Measurements from ENCODE around the gene TUBGCP2. TPM values are rescaled to one million over a fixed set of nuclear protein-coding genes. Genes with fewer than 3 reads are reported as not detected.

Gene TUBGCP2
- total RNA-seq, 3 donors from 2014 or later (not counting 1 experiment from before 2014, with no cell fraction given) = 74.3 to 81.8 (median 78.7) TPM

- intact Hi-C loops (cut with micrococcal nuclease) = no loop called here
- Histone ChIP-seq H3K4me1 (ENCODE audit: control insufficient read depth, insufficient read depth, low read length) (peaks cover 14% of the 10 kb centered on the region), H3K4me3 (ENCODE audit: low read length) (peak overlapping the region; percentile 23), H3K9me3 (ENCODE audit: control insufficient read depth, insufficient read depth, low read length) (peaks cover 3% of the 10 kb centered on the region), H3K36me3 (ENCODE audit: control insufficient read depth, insufficient read depth, low read length) (no peaks in the 10 kb centered on the region), H3K27me3 (ENCODE audit: control insufficient read depth, insufficient read depth, low read length) (no peaks in the 10 kb centered on the region), H3K27ac (ENCODE audit: low read length) (no peak overlapping the region)
- peak; percentile 85 for TF ChIP-seq CTCF (IDR thresholded peaks at IDR 0.05)
- Mint-ChIP-seq H3K36me3 (no peaks in the 10 kb centered on the region), H3K27ac (peak overlapping the region in 1 of 2 donors; percentile 55), H3K4me3 (peak overlapping the region; percentile 63), H3K27me3 (ENCODE audit: low read depth in 2 of 2) (peaks cover 0 to 13% of the 10 kb centered on the region in 2 donors), H3K4me1 (peaks cover 7 to 18% of the 10 kb centered on the region in 2 donors), H3K9me3 (no peaks in the 10 kb centered on the region)
- DNase-seq = peak; percentile 70 to 83
- ATAC-seq = peak; percentile 92 to 97 (median 97)
- 9% methylated on average over 50 of the region's 51 CpGs for WGBS (ENCODE audit: insufficient coverage)
Measured at GRCh38 chr10:133318494-133319127, 9.9 kb upstream of the TUBGCP2 start.

DNA sequence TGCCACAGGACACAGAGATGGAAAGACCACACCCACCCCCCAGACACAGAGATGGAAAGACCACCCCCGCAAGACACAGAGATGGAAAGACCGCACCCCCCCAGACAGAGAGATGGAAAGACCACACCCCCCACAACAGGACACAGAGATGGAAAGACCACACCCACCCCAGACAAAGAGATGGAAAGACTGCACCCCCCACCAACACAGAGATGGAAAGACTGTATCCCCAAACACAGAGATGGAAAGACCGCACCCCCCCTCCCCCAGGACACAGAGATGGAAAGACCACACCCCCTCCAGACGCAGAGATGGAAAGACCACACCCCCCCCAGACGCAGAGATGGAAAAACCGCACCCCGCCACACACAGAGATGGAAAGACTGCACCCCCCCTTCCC, 8.1 kb upstream of the TUBGCP2 start:
- ATAC-seq = no peak
- Mint-ChIP-seq H3K4me3 (no peak overlapping the region), H3K36me3 (no peaks in the 10 kb centered on the region), H3K9me3 (no peaks in the 10 kb centered on the region), H3K27ac (no peak overlapping the region), H3K4me1 (peaks cover 7 to 18% of the 10 kb centered on the region in 2 donors), H3K27me3 (ENCODE audit: low read depth in 2 of 2) (peaks cover 0 to 11% of the 10 kb centered on the region in 2 donors)
- Histone ChIP-seq H3K4me1 (ENCODE audit: control insufficient read depth, insufficient read depth, low read length) (peaks cover 14% of the 10 kb centered on the region), H3K4me3 (ENCODE audit: low read length) (no peak overlapping the region), H3K9me3 (ENCODE audit: control insufficient read depth, insufficient read depth, low read length) (peaks cover 3% of the 10 kb centered on the region), H3K36me3 (ENCODE audit: control insufficient read depth, insufficient read depth, low read length) (peaks cover 11% of the 10 kb centered on the region), H3K27ac (ENCODE audit: low read length) (no peak overlapping the region), H3K27me3 (ENCODE audit: control insufficient read depth, insufficient read depth, low read length) (no peaks in the 10 kb centered on the region)
- 100% methylated on average over 1 of the region's 7 CpGs for WGBS (ENCODE audit: insufficient coverage)
- intact Hi-C loops (cut with micrococcal nuclease) = no loop called here
- TF ChIP-seq CTCF (IDR thresholded peaks at IDR 0.05) = no peak
- DNase-seq = no peak

DNA sequence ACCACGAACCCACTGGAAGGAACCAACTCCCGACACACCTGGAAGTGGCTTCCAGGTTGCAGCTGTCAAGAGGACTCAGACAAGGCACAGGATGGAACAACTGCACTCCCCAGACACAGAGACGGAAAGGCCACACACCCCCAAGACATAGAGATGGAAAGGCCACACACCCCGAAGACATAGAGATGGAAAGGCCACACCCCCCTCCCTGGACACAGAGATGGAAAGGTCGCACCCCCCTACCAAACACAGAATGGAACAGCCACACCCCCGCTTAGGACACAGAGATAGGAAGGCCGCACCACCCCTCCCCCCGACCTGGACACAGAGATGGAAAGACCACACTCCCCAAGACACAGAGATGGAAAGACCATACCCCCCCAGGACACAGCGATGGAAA, 7.6 kb upstream of the TUBGCP2 start:
- Histone ChIP-seq H3K4me3 (ENCODE audit: low read length) (no peak overlapping the region), H3K9me3 (ENCODE audit: control insufficient read depth, insufficient read depth, low read length) (peaks cover 3% of the 10 kb centered on the region), H3K27me3 (ENCODE audit: control insufficient read depth, insufficient read depth, low read length) (no peaks in the 10 kb centered on the region), H3K36me3 (ENCODE audit: control insufficient read depth, insufficient read depth, low read length) (peaks cover 14% of the 10 kb centered on the region), H3K4me1 (ENCODE audit: control insufficient read depth, insufficient read depth, low read length) (peaks cover 14% of the 10 kb centered on the region), H3K27ac (ENCODE audit: low read length) (no peak overlapping the region)
- WGBS (ENCODE audit: insufficient coverage) = 81% methylated on average over 4 of the region's 9 CpGs
- no peak for ATAC-seq
- Mint-ChIP-seq H3K27me3 (ENCODE audit: low read depth in 2 of 2) (peaks cover 0 to 11% of the 10 kb centered on the region in 2 donors), H3K4me1 (peaks cover 7 to 18% of the 10 kb centered on the region in 2 donors), H3K36me3 (no peaks in the 10 kb centered on the region), H3K4me3 (no peak overlapping the region), H3K27ac (no peak overlapping the region), H3K9me3 (no peaks in the 10 kb centered on the region)
- intact Hi-C loops (cut with micrococcal nuclease) = no loop called here
- DNase-seq = no peak
- TF ChIP-seq CTCF (IDR thresholded peaks at IDR 0.05) = no peak

DNA sequence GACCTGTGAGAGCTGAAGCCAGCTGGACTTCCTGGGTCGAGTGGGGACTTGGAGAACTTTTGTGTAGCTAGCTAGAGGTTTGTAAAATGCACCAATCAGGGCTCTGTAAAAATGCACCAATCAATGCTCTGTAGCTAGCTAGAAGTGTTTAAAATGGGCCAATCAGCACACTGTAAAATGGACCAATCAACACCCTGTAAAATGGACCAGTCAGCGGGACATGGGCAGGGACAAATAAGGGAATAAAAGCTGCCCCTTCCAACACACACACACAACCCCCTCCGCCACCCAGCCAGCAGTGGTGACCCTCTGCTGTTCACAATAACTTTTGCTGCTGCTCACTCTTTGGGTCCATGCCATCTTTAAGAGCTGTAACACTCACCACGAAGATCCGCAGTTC, 7.2 kb upstream of the TUBGCP2 start:
- Mint-ChIP-seq H3K4me3 (no peak overlapping the region), H3K27me3 (ENCODE audit: low read depth in 2 of 2) (peaks cover 0 to 11% of the 10 kb centered on the region in 2 donors), H3K27ac (no peak overlapping the region), H3K4me1 (peaks cover 7 to 18% of the 10 kb centered on the region in 2 donors), H3K36me3 (no peaks in the 10 kb centered on the region), H3K9me3 (no peaks in the 10 kb centered on the region)
- intact Hi-C loops (cut with micrococcal nuclease) = no loop called here
- peaks cover 17% of the 10 kb centered on the region for H3K36me3 ChIP-seq (ENCODE audit: control insufficient read depth, insufficient read depth, low read length)
- no peaks in the 10 kb centered on the region for H3K27me3 ChIP-seq (ENCODE audit: control insufficient read depth, insufficient read depth, low read length)
- peaks cover 14% of the 10 kb centered on the region for H3K4me1 ChIP-seq (ENCODE audit: control insufficient read depth, insufficient read depth, low read length)
- WGBS (ENCODE audit: insufficient coverage) = 76% methylated on average over 5 of the region's 5 CpGs
- H3K4me3 ChIP-seq (ENCODE audit: low read length) = no peak overlapping the region
- DNase-seq = no peak
- peaks cover 2% of the 10 kb centered on the region for H3K9me3 ChIP-seq (ENCODE audit: control insufficient read depth, insufficient read depth, low read length)
- TF ChIP-seq CTCF (IDR thresholded peaks at IDR 0.05) = no peak
- ATAC-seq = no peak
- H3K27ac ChIP-seq (ENCODE audit: low read length) = no peak overlapping the region
